SHP77 treated with DMSO at 0.1 percent for 48 hours (cell line): ENCODE results near the gene PRKD2.
"Not testable (repeated sequence)": the region's sequence is repeated elsewhere in the genome, so short reads cannot be mapped to it uniquely, and the experiment has no call there.

Experiments
- DNase-seq: peaks from one replicate; lab custom pipeline; 2025; lab: John Stamatoyannopoulos, UW

PRKD2 gene

GRCh38 chr19:46717034-46717715 lies at the start of gene PRKD2:
Gene PRKD2 (minus strand): TSS chr19:46717114. CDS start chr19:46716370, 744 bp downstream.
- peak; percentile 4 for DNase-seq

DNA sequence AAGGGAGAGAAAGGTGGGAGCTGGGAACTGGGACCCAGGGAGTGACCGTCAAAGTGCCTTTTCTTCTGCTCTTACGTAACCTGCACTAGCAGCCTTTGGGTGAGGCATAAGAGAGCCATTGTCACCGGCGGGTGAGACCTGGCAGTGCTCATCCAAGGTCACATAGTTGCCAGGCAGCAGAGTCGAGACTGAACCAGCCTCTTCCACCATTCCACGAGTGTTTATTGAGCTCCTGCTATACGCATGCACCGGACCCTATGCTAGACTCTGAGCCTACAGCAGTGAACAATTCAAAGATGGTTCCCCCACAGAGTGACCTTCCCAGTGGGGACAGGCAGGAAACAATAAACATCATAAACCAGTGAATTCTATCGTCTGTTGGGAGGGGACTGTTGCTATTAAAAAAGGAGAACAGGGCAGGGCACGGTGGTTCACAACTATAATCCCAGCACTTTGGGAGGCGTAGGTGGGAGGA lies 47.9 kb upstream of the PRKD2 start:
- DNase-seq, result no peak

DNA sequence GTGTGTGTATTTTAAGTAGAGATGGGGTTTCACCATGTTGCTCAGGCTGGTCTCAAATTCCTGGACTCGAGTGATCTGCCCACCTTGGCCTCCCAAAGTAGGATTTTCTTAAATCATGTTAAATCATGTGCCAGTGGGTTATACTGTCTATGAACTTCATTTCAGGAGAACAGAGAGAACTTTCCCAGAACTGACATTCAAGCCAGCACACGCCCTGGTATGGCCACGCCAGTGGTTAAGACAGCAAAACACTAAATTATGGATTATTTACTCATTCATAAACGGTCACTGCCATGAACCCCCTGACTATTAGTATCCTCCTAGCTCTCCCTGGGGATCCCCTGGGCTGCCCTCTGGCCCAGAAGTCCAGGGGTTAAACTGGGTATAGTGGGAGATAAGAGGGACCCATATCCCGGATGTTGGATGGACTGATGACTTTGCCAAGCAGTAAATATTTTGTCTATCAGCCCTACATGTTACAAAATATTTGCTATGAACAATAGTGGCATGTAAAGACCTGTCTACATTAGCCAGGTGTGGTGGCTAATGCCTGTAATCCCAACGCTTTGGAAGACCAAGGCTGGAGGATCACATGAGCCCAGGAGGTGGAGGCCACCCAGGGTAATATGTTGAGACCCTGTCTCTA lies 45.5 kb upstream of the PRKD2 start:
- no peak for DNase-seq

DNA sequence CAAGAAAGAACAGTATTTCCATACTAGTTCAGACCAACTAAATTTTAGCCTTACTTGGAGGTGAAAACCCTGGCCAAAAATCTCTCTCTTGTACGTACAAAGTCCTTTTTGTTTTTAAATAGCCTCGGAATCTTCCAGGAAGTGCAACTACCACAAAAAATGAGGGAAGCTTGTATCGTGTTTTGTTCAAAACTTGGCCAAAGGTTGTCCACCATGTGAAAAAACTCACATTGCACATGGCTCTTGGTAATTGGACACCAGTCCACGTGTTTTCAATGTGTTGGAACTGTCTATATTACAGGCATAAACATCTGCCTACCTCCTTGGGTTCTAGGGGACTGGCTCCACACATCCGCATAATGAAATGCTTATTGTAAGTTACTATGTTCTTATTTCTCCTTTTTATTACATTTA lies 44.5 kb upstream of the PRKD2 start:
- DNase-seq, result no peak

- not testable (repeated sequence) for DNase-seq
Measured at GRCh38 chr19:46760897-46761296, 44.0 kb upstream of the PRKD2 start.

DNA sequence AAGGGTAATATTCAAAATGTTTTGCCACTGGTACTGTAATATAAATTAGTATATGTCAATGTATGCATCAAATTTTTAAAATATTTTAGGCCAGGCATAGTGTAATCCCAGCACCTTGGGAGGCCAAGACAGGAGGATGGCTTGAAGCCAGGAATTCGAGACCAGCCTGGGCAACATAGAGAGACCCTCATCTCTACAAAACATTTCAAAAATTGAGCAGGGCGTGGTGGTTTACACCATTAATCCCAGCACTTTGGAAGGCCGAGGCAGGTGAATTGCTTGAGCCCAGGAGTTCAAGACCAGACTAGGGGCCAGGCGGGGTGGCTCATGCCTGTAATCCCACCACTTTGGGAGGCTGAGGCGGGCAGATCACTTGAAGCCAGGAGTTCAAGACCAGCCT lies 43.4 kb upstream of the PRKD2 start:
- DNase-seq, result no peak

DNA sequence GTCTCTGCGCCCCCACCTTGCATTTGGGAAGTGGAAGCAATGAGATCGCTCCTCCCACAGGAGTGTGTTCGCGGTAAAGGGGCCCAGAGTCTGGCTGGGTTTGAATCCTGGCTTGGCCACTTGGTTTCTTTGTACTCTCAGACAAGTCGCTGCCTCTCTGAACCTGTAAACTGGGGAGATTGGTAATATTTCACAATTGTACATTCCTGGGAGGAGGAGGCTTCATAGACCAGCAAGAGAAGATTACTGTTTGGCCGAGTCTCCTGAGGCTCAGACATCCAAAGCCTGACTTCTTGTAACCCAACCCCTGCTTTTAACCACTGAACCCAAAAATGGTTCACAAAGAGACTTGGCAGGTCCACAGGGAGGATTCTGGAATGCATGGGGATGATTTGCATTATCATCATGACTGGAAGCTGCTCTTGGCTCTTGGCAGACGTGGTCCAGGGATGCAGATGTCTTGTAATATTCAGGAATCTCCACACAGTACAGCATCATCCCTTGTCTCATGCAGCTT lies 43.0 kb upstream of the PRKD2 start:
- no peak for DNase-seq

DNA sequence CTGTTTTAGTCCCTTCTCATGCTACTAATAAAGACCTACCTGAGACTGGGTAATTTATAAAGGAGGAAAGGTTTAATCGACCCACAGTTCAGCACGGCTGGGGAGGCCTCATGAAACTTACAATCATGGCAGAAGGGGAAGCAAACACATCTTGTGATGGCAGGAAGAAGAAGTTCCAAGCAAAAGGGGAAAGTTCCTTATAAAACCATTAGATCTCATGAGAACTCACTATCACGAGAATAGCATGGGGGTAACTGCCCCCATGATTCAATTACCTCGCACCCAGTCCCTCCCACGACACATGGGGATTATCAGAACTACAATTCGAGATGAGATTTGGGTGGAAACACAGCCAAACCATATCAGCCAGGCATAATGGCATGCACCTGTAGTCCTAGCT lies 42.3 kb upstream of the PRKD2 start:
- no peak for DNase-seq

DNA sequence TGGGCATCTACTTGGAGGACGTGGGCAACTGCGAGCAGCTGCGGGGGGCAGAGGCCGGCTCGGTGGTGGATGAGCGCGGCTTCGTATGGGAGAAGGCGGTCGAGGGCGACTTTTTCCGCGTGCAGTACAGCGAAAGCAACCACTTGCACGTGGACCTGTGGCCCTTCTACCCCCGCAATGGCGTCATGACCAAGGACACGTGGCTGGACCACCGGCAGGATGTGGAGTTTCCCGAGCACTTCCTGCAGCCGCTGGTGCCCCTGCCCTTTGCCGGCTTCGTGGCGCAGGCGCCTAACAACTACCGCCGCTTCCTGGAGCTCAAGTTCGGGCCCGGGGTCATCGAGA lies 39.6 kb upstream of the PRKD2 start:
- DNase-seq, result no peak

- no peak for DNase-seq
Measured at GRCh38 chr19:46755853-46756543, 39.1 kb upstream of the PRKD2 start.

- DNase-seq, result no peak
Measured at GRCh38 chr19:46755077-46755852, 38.4 kb upstream of the PRKD2 start.

- peak; percentile 56 for DNase-seq
Measured at GRCh38 chr19:46753420-46754155, 36.7 kb upstream of the PRKD2 start.

GRCh38 chr19:46748325-46749109 lies 31.6 kb upstream of the PRKD2 start:
- DNase-seq, result no peak

GRCh38 chr19:46746281-46747057 lies 29.6 kb upstream of the PRKD2 start, which contains the start of gene STRN4:
Gene STRN4 (minus strand): TSS chr19:46746450. CDS start chr19:46746430, 20 bp downstream.
- DNase-seq, result no peak

GRCh38 chr19:46745521-46746280 lies 28.8 kb upstream of the PRKD2 start, which contains the start of gene FKRP:
Gene FKRP (plus strand): TSS chr19:46746057. CDS start chr19:46755451, 9,394 bp downstream.
- DNase-seq, result no peak

GRCh38 chr19:46745030-46745429 lies 28.1 kb upstream of the PRKD2 start:
- DNase-seq, result no peak

- no peak for DNase-seq
Measured at GRCh38 chr19:46744005-46744691, 27.2 kb upstream of the PRKD2 start.

DNA sequence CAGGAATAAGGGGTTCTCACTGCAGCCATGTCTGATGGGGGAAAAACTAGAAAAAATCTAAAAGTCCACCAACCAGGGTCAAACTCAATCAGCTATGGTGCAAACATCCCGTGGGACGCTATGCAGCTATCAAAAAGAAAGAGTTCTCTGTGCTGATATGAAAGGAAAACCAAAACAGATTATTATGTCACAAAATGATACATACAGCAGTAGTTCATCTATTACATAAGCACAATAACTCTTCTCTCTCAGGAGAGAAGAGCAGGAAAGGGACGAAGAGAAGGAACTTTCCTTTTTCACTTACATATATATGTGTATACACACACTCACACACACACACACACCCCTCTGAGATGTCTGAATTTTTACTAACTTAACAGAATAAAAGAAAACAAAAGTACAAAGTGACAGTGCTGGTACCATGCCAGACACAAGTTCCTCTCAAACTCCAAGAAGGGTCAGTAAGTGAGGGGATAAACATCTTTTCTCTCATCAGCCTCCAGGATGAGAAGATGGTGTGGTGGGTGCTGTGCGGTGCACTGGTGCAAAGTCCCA lies 26.1 kb upstream of the PRKD2 start:
- no peak for DNase-seq
